A549 (cell line): ENCODE measurements around the gene AHSG. TPM values are rescaled to one million over a fixed set of nuclear protein-coding genes. Genes with fewer than 3 reads are reported as not detected.

Source experiments
- ATAC-seq, 2 experiments: fragments of 200-7000 bp in 1 of 2; fragments of >200 bp in 1 of 2; cut with Nextera tagmentation in 1 of 2; cut with Tn5 transposase in 1 of 2; 3 replicates each; pipeline versions ENCODE4 v1.8.0 to v1.9.1; 2018 to 2020; ENCODE audit warnings: mild to moderate bottlenecking in 1 of 2, moderate library complexity in 1 of 2
- CTCF ChIA-PET: fragments of 300-600 bp; sonication (Branson Sonifier 250); formaldehyde crosslinking; extraction: SDS; loops from one replicate; lab custom pipeline; 2021; ENCODE audit warnings: antibody characterized with exemption, inconsistent platforms; lab: Yijun Ruan, JAX
- POLR2A ChIA-PET: fragments of 350-600 bp; formaldehyde crosslinking; extraction: SDS; loops from one replicate; lab custom pipeline; 2021; ENCODE audit warnings: antibody characterized with exemption, inconsistent platforms; lab: Yijun Ruan, JAX
- DNase-seq, 2 experiments: peaks; one replicate each; pipeline versions ENCODE4 v3.0.0 to v3.0.0-alpha.2; 2011 to 2016; ENCODE audit warnings: low read depth in 1 of 2, low spot score in 1 of 2
- FAIRE-seq: peaks from 2 replicates; lab custom pipeline; 2011; peaks lifted over from hg19 to GRCh38; lab: Jason Lieb, UNC
- H3K27ac ChIP-seq, 2 experiments: fragments of >200 bp; sonication (Bioruptor Twin); formaldehyde crosslinking; 3 replicates each; pipeline ENCODE4 v1.5.1; 2016 to 2017
- H3K4me1 ChIP-seq: fragments of >200 bp; sonication (Bioruptor Twin); formaldehyde crosslinking; 3 replicates; pipeline ENCODE4 v1.6.1; 2016
- H3K4me2 ChIP-seq: fragments of >200 bp; sonication (Bioruptor Twin); formaldehyde crosslinking; 3 replicates; pipeline ENCODE4 v1.6.1; 2016
- H3K4me3 ChIP-seq: fragments of >200 bp; sonication (Bioruptor Twin); formaldehyde crosslinking; 3 replicates; pipeline ENCODE4 v1.5.1; 2016
- H3K9me3 ChIP-seq: fragments of >200 bp; sonication (Bioruptor Twin); formaldehyde crosslinking; 3 replicates; pipeline ENCODE4 v1.6.1; 2016
- ATOH8 ChIP-seq: fragments of 250-450 bp; sonication (Bioruptor Pico); IDR thresholded peaks from 2 replicates; pipeline ENCODE4 v1.5.0; 2020; ENCODE audit warnings: low read depth, mild to moderate bottlenecking, moderate library complexity
- BHLHE40 ChIP-seq: IDR thresholded peaks from 2 replicates; pipeline ENCODE4 v1.6.1; 2012; ENCODE audit warnings: low read depth, low read length, inconsistent platforms
- CBX2 ChIP-seq: fragments of 200-600 bp; sonication (generic); IDR thresholded peaks from 2 replicates; pipeline ENCODE4 v1.6.1; 2016; ENCODE audit warnings: low read depth, mild to moderate bottlenecking, borderline replicate concordance
- CBX8 ChIP-seq: fragments of 200-600 bp; sonication (generic); IDR thresholded peaks from 2 replicates; pipeline ENCODE4 v1.6.1; 2016
- CHD4 ChIP-seq: fragments of 200-600 bp; sonication (generic); IDR thresholded peaks from 2 replicates; pipeline ENCODE4 v1.6.1; 2016; ENCODE audit warnings: antibody characterized with exemption, mild to moderate bottlenecking, borderline replicate concordance
- CTCF ChIP-seq: fragments of >200 bp; sonication (Bioruptor Twin); formaldehyde crosslinking; IDR thresholded peaks from 3 replicates; pipeline ENCODE4 v1.5.1; 2016
- EHMT2 ChIP-seq: fragments of 200-600 bp; sonication (generic); IDR thresholded peaks from 2 replicates; pipeline ENCODE4 v1.6.1; 2016; ENCODE audit warnings: antibody characterized with exemption, low read depth, mild to moderate bottlenecking, moderate library complexity
- GATA3 ChIP-seq: IDR thresholded peaks from 2 replicates; pipeline ENCODE4 v1.6.1; 2012; ENCODE audit warnings: borderline replicate concordance
- HDAC2 ChIP-seq: fragments of 200-600 bp; sonication (generic); IDR thresholded peaks from 2 replicates; pipeline ENCODE4 v1.6.1; 2016
- HES2 ChIP-seq: fragments of >200 bp; sonication (Bioruptor Twin); formaldehyde crosslinking; IDR thresholded peaks from 2 replicates; pipeline ENCODE4 v1.6.1; 2016
- HEYL ChIP-seq: fragments of 250-450 bp; sonication (Bioruptor Pico); IDR thresholded peaks from 2 replicates; pipeline ENCODE4 v1.8.0; 2021; ENCODE audit warnings: mild to moderate bottlenecking, moderate library complexity
- HMGXB4 ChIP-seq: fragments of 250-450 bp; sonication (Bioruptor Pico); IDR thresholded peaks from 2 replicates; pipeline ENCODE4 v1.5.0; 2021; ENCODE audit warnings: mild to moderate bottlenecking, moderate library complexity, borderline replicate concordance
- HOXB13 ChIP-seq: fragments of 250-450 bp; sonication (Bioruptor Pico); IDR thresholded peaks from 2 replicates; pipeline ENCODE4 v1.5.0; 2020; ENCODE audit warnings: low read depth, mild to moderate bottlenecking, moderate library complexity
- JUNB ChIP-seq: fragments of >200 bp; sonication (Bioruptor Twin); formaldehyde crosslinking; IDR thresholded peaks from 2 replicates; pipeline ENCODE4 v1.6.1; 2016
- MAFK ChIP-seq: fragments of 450-650 bp; IDR thresholded peaks from 2 replicates; pipeline ENCODE4 v1.6.1; 2014; ENCODE audit not compliant: partially characterized antibody
- MAZ ChIP-seq: fragments of 150-350 bp; IDR thresholded peaks from 2 replicates; pipeline ENCODE4 v1.6.1; 2014; ENCODE audit warnings: antibody characterized with exemption, low read depth, low read length, borderline replicate concordance
- MYC ChIP-seq: IDR thresholded peaks from 2 replicates; pipeline ENCODE4 v1.6.1; 2012; ENCODE audit warnings: mild to moderate bottlenecking, inconsistent platforms, low read length, improper control_type of control experiment, borderline replicate concordance
- PHF8 ChIP-seq: fragments of 200-600 bp; sonication (generic); IDR thresholded peaks from 2 replicates; pipeline ENCODE4 v1.6.1; 2016; ENCODE audit warnings: low read depth, mild to moderate bottlenecking, antibody characterized with exemption, moderate library complexity, borderline replicate concordance
- POLR2AphosphoS2 ChIP-seq: conservative IDR thresholded peaks from 2 replicates; pipeline ENCODE4 v1.6.1; 2012; ENCODE audit warnings: low read length, improper control_type of control experiment, inconsistent platforms
- RAD21 ChIP-seq, 2 experiments: fragments of >200 bp in 1 of 2; sonication (Bioruptor Twin) in 1 of 2; formaldehyde crosslinking in 1 of 2; IDR thresholded peaks in 1 of 2; conservative IDR thresholded peaks in 1 of 2; 2 replicates in 1 of 2; 3 replicates in 1 of 2; pipeline ENCODE4 v1.6.1; 2012 to 2018; ENCODE audit warnings: inconsistent platforms in 1 of 2
- RARB ChIP-seq: fragments of 250-450 bp; sonication (Bioruptor Pico); IDR thresholded peaks from 2 replicates; pipeline ENCODE4 v1.8.0; 2021; ENCODE audit warnings: mild to moderate bottlenecking, moderate library complexity
- REST ChIP-seq: fragments of 200-600 bp; sonication (generic); IDR thresholded peaks from 2 replicates; pipeline ENCODE4 v1.6.1; 2016; ENCODE audit warnings: antibody characterized with exemption, mild to moderate bottlenecking, moderate library complexity
- ZC3H11A ChIP-seq: fragments of 450-650 bp; IDR thresholded peaks from 2 replicates; pipeline ENCODE4 v1.6.1; 2014; ENCODE audit warnings: antibody characterized with exemption, mild to moderate bottlenecking
- WGBS: methylation state at CpG from one replicate; pipeline ENCODE4 v1.1.6; 2017; ENCODE audit errors: missing lambda C conversion rate; 5-methylcytosine and 5-hydroxymethylcytosine counted together
- polyA plus RNA-seq, 4 experiments: library from polyadenylated mRNA; depleted of rRNA in 3 of 4; stranded (reverse); fragments of >200 nt; fragmentation: RNase III in 1 of 4; extraction: RNeasy Plus Mini Kit Qiagen cat#74134 plus additional on column Dnase treatment in 1 of 4; gene quantifications; 2 replicates in 3 of 4; 3 replicates in 1 of 4; pipeline ENCODE4 v1.2.3, GENCODE V29; 2011 to 2017
- TF ChIP-seq, protein P1 (sequence below): IDR thresholded peaks from 2 replicates; pipeline ENCODE4 v1.6.1; 2012
- TF ChIP-seq, protein P2 (sequence below): IDR thresholded peaks from 2 replicates; pipeline ENCODE4 v1.6.1; 2012

The AHSG gene
- polyA plus RNA-seq, 2 of the 4 experiments (the other 2 are of a cell fraction) = 0.08 to 0.49 TPM

- FAIRE-seq = no peak
- POLR2A ChIA-PET = no interaction called here
- no peak for DNase-seq
- ATAC-seq = no peak
- no peak overlapping the region for H3K4me2 ChIP-seq
- TF ChIP-seq, protein P1, sequence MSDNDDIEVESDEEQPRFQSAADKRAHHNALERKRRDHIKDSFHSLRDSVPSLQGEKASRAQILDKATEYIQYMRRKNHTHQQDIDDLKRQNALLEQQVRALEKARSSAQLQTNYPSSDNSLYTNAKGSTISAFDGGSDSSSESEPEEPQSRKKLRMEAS = no peak
- TF ChIP-seq CBX2 = no peak
- TF ChIP-seq CHD4 = no peak
- no peak for TF ChIP-seq HDAC2
- TF ChIP-seq RAD21 (conservative IDR thresholded peaks at IDR 0.05 in 1 of 2, IDR thresholded peaks at IDR 0.05 in 1 of 2) = no peak
- TF ChIP-seq, all 56 proteins: peak for 0
- Histone ChIP-seq H3K27ac (no peak overlapping the region), H3K4me3 (no peak overlapping the region), H3K9me3 (no peaks in the 10 kb centered on the region), H3K4me1 (no peaks in the 10 kb centered on the region)
- 94% methylated on average over 7 of the region's 7 CpGs for WGBS
- CTCF ChIA-PET = interaction anchor here (0.6 to 0.8 kb wide), 2 partner anchors 15 to 46 kb away, joined by 3 to 4 read pairs; no protein-coding TSS in a partner anchor
These were observed 50.7 kb downstream of the AHSG start for GRCh38 chr3:186663361-186664118.

GRCh38 chr3:186664119-186664495 lies 51.2 kb downstream of the AHSG start:
- H3K4me3 ChIP-seq = no peak overlapping the region
- DNase-seq = no peak

GRCh38 chr3:186664506-186664905 lies 51.6 kb downstream of the AHSG start:
- FAIRE-seq = no peak
- ATAC-seq = no peak
- ChIA-PET CTCF (no interaction called here), POLR2A (no interaction called here)
- H3K4me1 ChIP-seq = peaks cover 3% of the 10 kb centered on the region
- 92% methylated on average over 4 of the region's 4 CpGs for WGBS
- no peaks in the 10 kb centered on the region for H3K9me3 ChIP-seq
- no peak for DNase-seq
- H3K27ac ChIP-seq = no peak overlapping the region
- no peak overlapping the region for H3K4me2 ChIP-seq
- no peak overlapping the region for H3K4me3 ChIP-seq
- TF ChIP-seq MYC (no peak), CTCF (no peak), MAZ (no peak), GATA3 (no peak), PHF8 (no peak), REST (no peak), HMGXB4 (CRISPR knock-in tag) (no peak), HEYL (CRISPR knock-in tag) (no peak), BHLHE40 (no peak), RARB (CRISPR knock-in tag) (no peak), HES2 (no peak)
- TF ChIP-seq, protein P1 = no peak
- TF ChIP-seq, protein P2, sequence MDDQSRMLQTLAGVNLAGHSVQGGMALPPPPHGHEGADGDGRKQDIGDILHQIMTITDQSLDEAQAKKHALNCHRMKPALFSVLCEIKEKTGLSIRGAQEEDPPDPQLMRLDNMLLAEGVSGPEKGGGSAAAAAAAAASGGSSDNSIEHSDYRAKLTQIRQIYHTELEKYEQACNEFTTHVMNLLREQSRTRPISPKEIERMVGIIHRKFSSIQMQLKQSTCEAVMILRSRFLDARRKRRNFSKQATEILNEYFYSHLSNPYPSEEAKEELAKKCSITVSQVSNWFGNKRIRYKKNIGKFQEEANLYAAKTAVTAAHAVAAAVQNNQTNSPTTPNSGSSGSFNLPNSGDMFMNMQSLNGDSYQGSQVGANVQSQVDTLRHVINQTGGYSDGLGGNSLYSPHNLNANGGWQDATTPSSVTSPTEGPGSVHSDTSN = no peak

More at GRCh38 chr3:186664119-186664495, 51.2 kb downstream of the AHSG start:
- CTCF ChIA-PET = no interaction called here
- H3K27ac ChIP-seq = no peak overlapping the region
- POLR2A ChIA-PET = no interaction called here
- TF ChIP-seq ATOH8 (CRISPR knock-in tag) (no peak), MAFK (no peak), POLR2AphosphoS2 (no peak), RARB (CRISPR knock-in tag) (no peak), JUNB (no peak), ZC3H11A (no peak), HOXB13 (no peak), HEYL (CRISPR knock-in tag) (no peak), CBX8 (no peak), EHMT2 (no peak)
- TF ChIP-seq, all 56 proteins: peak for 0
- H3K9me3 ChIP-seq = no peaks in the 10 kb centered on the region
- FAIRE-seq (no peak), ATAC-seq (no peak)
- no peaks in the 10 kb centered on the region; the same call in 2 of the 3 replicates for H3K4me1 ChIP-seq
- no peak overlapping the region for H3K4me2 ChIP-seq
